Coronary artery (tissue), 2 donors: ENCODE measurements around the gene TCF20.

Experiments used
- DNase-seq: peaks from one replicate; pipeline ENCODE4 v3.0.0-alpha.2; 2017; ENCODE audit warnings: low spot score
- H3K27ac ChIP-seq, 2 donors: fragments of 200-600 bp; sonication (generic); one replicate each; pipeline ENCODE4 v1.5.1; 2016 to 2019
- H3K4me3 ChIP-seq: fragments of 200-600 bp; sonication (generic); 2 replicates; pipeline ENCODE4 v1.5.1; 2016; ENCODE audit warnings: mild to moderate bottlenecking, moderate library complexity
- TF ChIP-seq, protein P1 (sequence below): fragments of 200-600 bp; sonication (generic); IDR thresholded peaks from one replicate; pipeline ENCODE4 v1.5.1; 2019; ENCODE audit warnings: antibody characterized with exemption

TCF20 gene

GRCh38 chr22:42262964-42263363, 7.5 kb downstream of the TCF20 start:
- TF ChIP-seq, protein P1, sequence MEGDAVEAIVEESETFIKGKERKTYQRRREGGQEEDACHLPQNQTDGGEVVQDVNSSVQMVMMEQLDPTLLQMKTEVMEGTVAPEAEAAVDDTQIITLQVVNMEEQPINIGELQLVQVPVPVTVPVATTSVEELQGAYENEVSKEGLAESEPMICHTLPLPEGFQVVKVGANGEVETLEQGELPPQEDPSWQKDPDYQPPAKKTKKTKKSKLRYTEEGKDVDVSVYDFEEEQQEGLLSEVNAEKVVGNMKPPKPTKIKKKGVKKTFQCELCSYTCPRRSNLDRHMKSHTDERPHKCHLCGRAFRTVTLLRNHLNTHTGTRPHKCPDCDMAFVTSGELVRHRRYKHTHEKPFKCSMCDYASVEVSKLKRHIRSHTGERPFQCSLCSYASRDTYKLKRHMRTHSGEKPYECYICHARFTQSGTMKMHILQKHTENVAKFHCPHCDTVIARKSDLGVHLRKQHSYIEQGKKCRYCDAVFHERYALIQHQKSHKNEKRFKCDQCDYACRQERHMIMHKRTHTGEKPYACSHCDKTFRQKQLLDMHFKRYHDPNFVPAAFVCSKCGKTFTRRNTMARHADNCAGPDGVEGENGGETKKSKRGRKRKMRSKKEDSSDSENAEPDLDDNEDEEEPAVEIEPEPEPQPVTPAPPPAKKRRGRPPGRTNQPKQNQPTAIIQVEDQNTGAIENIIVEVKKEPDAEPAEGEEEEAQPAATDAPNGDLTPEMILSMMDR, result no peak
- Histone ChIP-seq H3K4me3 (no peak overlapping the region), H3K27ac (no peak overlapping the region)
- no peak for DNase-seq

GRCh38 chr22:42261296-42261695, 9.2 kb downstream of the TCF20 start:
- DNase-seq, result no peak

GRCh38 chr22:42258126-42258525, 12.3 kb downstream of the TCF20 start:
- no peak overlapping the region for H3K4me3 ChIP-seq
- TF ChIP-seq, protein P1, result no peak
- no peak overlapping the region for H3K27ac ChIP-seq
- DNase-seq, result no peak

More at GRCh38 chr22:42261296-42261695, 9.2 kb downstream of the TCF20 start:
- TF ChIP-seq, protein P1, result no peak
- Histone ChIP-seq H3K27ac (no peak overlapping the region), H3K4me3 (no peak overlapping the region)

GRCh38 chr22:42257386-42257785, 13.1 kb downstream of the TCF20 start:
- Histone ChIP-seq H3K4me3 (no peak overlapping the region), H3K27ac (no peak overlapping the region)
- no peak for DNase-seq
- TF ChIP-seq, protein P1, result no peak

- TF ChIP-seq, protein P1, result no peak
- no peak for DNase-seq
- no peak overlapping the region for H3K4me3 ChIP-seq
- no peak overlapping the region for H3K27ac ChIP-seq
These were observed 13.5 kb downstream of the TCF20 start for GRCh38 chr22:42256930-42257329.

DNA sequence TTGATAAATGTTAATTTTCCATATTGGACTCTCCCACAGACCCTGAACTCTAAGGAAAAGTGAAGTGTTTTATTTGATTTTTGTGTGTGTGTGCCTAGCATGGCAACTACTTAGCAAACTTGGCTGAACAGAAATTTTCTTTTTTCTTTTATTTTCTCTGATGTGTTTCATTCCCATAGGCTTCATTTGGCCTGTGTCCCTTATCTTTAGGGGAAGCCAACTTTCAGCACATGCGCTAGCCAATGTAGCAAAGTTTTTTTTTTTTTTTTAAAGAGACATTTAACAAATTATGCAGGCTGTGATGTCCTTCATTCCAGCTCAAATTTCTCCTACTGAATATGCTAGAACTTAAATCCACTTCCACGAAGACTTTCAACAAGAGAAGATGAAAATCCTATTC, 14.2 kb downstream of the TCF20 start:
- no peak overlapping the region for H3K4me3 ChIP-seq
- no peak overlapping the region for H3K27ac ChIP-seq
- TF ChIP-seq, protein P1, result no peak
- DNase-seq, result no peak

DNA sequence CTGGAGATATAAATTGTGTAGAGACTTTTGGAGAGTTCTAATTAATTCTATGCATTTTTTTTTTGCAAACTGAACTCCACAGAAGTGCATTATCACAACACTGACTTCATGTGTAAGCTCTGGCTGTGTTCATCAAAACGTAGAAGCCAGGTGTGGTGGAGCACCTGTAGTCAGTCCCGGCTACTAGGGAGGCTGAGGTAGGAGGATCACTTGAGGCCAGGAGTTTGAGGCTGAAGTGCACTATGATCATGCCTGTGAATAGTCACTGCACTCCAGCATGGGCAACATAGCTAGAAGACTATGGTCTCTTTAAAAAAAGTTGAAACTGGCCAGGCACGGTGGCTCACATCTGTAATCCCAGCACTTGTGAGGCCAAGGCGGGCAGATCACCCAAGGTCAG, 20.6 kb downstream of the TCF20 start:
- no peak overlapping the region for H3K27ac ChIP-seq
- H3K4me3 ChIP-seq, result no peak overlapping the region
- TF ChIP-seq, protein P1, result no peak
- DNase-seq, result no peak
